Uterus (tissue), 2 donors: ENCODE measurements around the gene FOXK1.
"Not testable (repeated sequence)": the region's sequence is repeated elsewhere in the genome, so short reads cannot be mapped to it uniquely, and the experiment has no call there.

Experiments used
- POLR2A ChIP-seq, 2 donors: fragments of 450-650 bp; IDR thresholded peaks; one replicate each; pipeline ENCODE4 v1.6.1; 2016; ENCODE audit warnings: antibody characterized with exemption in 2 of 2, mild to moderate bottlenecking in 1 of 2, moderate library complexity in 1 of 2
- TF ChIP-seq, protein P1 (sequence below), 4 experiments: fragments of 200-600 bp in 2 of 4; fragments of 450-650 bp in 2 of 4; sonication (generic) in 2 of 4; IDR thresholded peaks; one replicate each; pipeline ENCODE4 v1.5.1; 2016 to 2019; ENCODE audit warnings: antibody characterized with exemption in 4 of 4, mild to moderate bottlenecking in 2 of 4, moderate library complexity in 1 of 4

- TF ChIP-seq, protein P1, sequence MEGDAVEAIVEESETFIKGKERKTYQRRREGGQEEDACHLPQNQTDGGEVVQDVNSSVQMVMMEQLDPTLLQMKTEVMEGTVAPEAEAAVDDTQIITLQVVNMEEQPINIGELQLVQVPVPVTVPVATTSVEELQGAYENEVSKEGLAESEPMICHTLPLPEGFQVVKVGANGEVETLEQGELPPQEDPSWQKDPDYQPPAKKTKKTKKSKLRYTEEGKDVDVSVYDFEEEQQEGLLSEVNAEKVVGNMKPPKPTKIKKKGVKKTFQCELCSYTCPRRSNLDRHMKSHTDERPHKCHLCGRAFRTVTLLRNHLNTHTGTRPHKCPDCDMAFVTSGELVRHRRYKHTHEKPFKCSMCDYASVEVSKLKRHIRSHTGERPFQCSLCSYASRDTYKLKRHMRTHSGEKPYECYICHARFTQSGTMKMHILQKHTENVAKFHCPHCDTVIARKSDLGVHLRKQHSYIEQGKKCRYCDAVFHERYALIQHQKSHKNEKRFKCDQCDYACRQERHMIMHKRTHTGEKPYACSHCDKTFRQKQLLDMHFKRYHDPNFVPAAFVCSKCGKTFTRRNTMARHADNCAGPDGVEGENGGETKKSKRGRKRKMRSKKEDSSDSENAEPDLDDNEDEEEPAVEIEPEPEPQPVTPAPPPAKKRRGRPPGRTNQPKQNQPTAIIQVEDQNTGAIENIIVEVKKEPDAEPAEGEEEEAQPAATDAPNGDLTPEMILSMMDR (IDR thresholded peaks at IDR 0.05): not testable (repeated sequence)
- TF ChIP-seq POLR2A (IDR thresholded peaks at IDR 0.05): not testable (repeated sequence)
Observed at GRCh38 chr7:4793385-4793993, 111.4 kb downstream of the FOXK1 start.
